ENCODE results near the gene SMYD3. TPM values are rescaled to one million over a fixed set of nuclear protein-coding genes. Genes with fewer than 3 reads are reported as not detected.
"Not testable (repeated sequence)": the region's sequence is repeated elsewhere in the genome, so short reads cannot be mapped to it uniquely, and the experiment has no call there.

The SMYD3 gene
- total RNA-seq, 2 experiments from 2014 or later: 18.1 to 26.8 TPM

GRCh38 chr1:246035060-246035541 lies 472.0 kb downstream of the SMYD3 start:
- Mint-ChIP-seq H3K36me3 (peaks cover 2% of the 10 kb centered on the region), H3K27me3 (no peaks in the 10 kb centered on the region), H3K27ac (no peak overlapping the region), H3K4me1 (peaks cover 3% of the 10 kb centered on the region), H3K4me3 (no peak overlapping the region), H3K9me3 (ENCODE audit: low read depth) (no peaks in the 10 kb centered on the region)
- DNase-seq (no peak), ATAC-seq (no peak)
- CTCF ChIA-PET: no interaction called here

- DNase-seq: no peak
- ATAC-seq: no peak
- CTCF ChIA-PET: no interaction called here
- no peaks in the 10 kb centered on the region for H3K9me3 Mint-ChIP-seq (ENCODE audit: low read depth)
- H3K4me3 Mint-ChIP-seq: no peak overlapping the region
- H3K4me1 Mint-ChIP-seq: peaks cover 3% of the 10 kb centered on the region
- no peaks in the 10 kb centered on the region for H3K27me3 Mint-ChIP-seq
- H3K27ac Mint-ChIP-seq: no peak overlapping the region
- H3K36me3 Mint-ChIP-seq: peaks cover 2% of the 10 kb centered on the region
Observed at GRCh38 chr1:246034630-246035029, 472.4 kb downstream of the SMYD3 start.

GRCh38 chr1:246032984-246033383 lies 474.1 kb downstream of the SMYD3 start:
- peaks cover 4% of the 10 kb centered on the region for H3K36me3 Mint-ChIP-seq
- H3K27ac Mint-ChIP-seq: no peak overlapping the region
- H3K9me3 Mint-ChIP-seq (ENCODE audit: low read depth): no peaks in the 10 kb centered on the region
- H3K4me3 Mint-ChIP-seq: no peak overlapping the region
- DNase-seq (no peak), ATAC-seq (no peak)
- no peaks in the 10 kb centered on the region for H3K4me1 Mint-ChIP-seq
- no peaks in the 10 kb centered on the region for H3K27me3 Mint-ChIP-seq
- CTCF ChIA-PET: no interaction called here

GRCh38 chr1:246032031-246032551 lies 475.0 kb downstream of the SMYD3 start:
- DNase-seq: no peak
- CTCF ChIA-PET: no interaction called here
- peaks cover 4% of the 10 kb centered on the region for H3K36me3 Mint-ChIP-seq
- H3K27me3 Mint-ChIP-seq: no peaks in the 10 kb centered on the region
- no peaks in the 10 kb centered on the region for H3K9me3 Mint-ChIP-seq (ENCODE audit: low read depth)
- no peak overlapping the region for H3K4me3 Mint-ChIP-seq
- no peaks in the 10 kb centered on the region for H3K4me1 Mint-ChIP-seq
- ATAC-seq: no peak
- H3K27ac Mint-ChIP-seq: no peak overlapping the region

- H3K36me3 Mint-ChIP-seq: peaks cover 4% of the 10 kb centered on the region
Observed at GRCh38 chr1:246029616-246030015, 477.5 kb downstream of the SMYD3 start.

GRCh38 chr1:246024118-246024517 lies 483.0 kb downstream of the SMYD3 start:
- H3K27me3 Mint-ChIP-seq; H3K9me3 Mint-ChIP-seq (ENCODE audit: low read depth); ATAC-seq; DNase-seq; CTCF ChIA-PET; H3K27ac Mint-ChIP-seq; H3K4me3 Mint-ChIP-seq; H3K36me3 Mint-ChIP-seq: not testable (repeated sequence)
- peaks cover 23% of the 10 kb centered on the region for H3K4me1 Mint-ChIP-seq

More at GRCh38 chr1:246029616-246030015, 477.5 kb downstream of the SMYD3 start:
- CTCF ChIA-PET: no interaction called here
- DNase-seq: no peak
- H3K27me3 Mint-ChIP-seq: no peaks in the 10 kb centered on the region
- H3K4me3 Mint-ChIP-seq: no peak overlapping the region
- ATAC-seq: no peak
- H3K9me3 Mint-ChIP-seq (ENCODE audit: low read depth): no peaks in the 10 kb centered on the region
- H3K27ac Mint-ChIP-seq: no peak overlapping the region
- no peaks in the 10 kb centered on the region for H3K4me1 Mint-ChIP-seq

GRCh38 chr1:246020211-246020954 lies 486.7 kb downstream of the SMYD3 start:
- H3K27me3 Mint-ChIP-seq: no peaks in the 10 kb centered on the region
- peaks cover 23% of the 10 kb centered on the region for H3K4me1 Mint-ChIP-seq
- DNase-seq (no peak), ATAC-seq (peak; percentile 67)
- H3K36me3 Mint-ChIP-seq: no peaks in the 10 kb centered on the region
- CTCF ChIA-PET: interaction anchor here (0.9 to 1.6 kb wide), 3 partner anchors 10 to 867 kb away, joined by 3 to 7 read pairs (median 3); no protein-coding TSS in a partner anchor
- H3K4me3 Mint-ChIP-seq: no peak overlapping the region
- H3K27ac Mint-ChIP-seq: peak overlapping the region; percentile 11
- H3K9me3 Mint-ChIP-seq (ENCODE audit: low read depth): no peaks in the 10 kb centered on the region

- no peak for DNase-seq
- H3K27me3 Mint-ChIP-seq: no peaks in the 10 kb centered on the region
- H3K36me3 Mint-ChIP-seq: no peaks in the 10 kb centered on the region
- no peak overlapping the region for H3K27ac Mint-ChIP-seq
- H3K4me3 Mint-ChIP-seq: no peak overlapping the region
- no peak for ATAC-seq
- peaks cover 20% of the 10 kb centered on the region for H3K4me1 Mint-ChIP-seq
- H3K9me3 Mint-ChIP-seq (ENCODE audit: low read depth): no peaks in the 10 kb centered on the region
- CTCF ChIA-PET: no interaction called here
Observed at GRCh38 chr1:246018146-246018545, 488.9 kb downstream of the SMYD3 start.

GRCh38 chr1:246012341-246012740 lies 494.7 kb downstream of the SMYD3 start:
- Mint-ChIP-seq H3K36me3 (no peaks in the 10 kb centered on the region), H3K9me3 (ENCODE audit: low read depth) (no peaks in the 10 kb centered on the region), H3K4me1 (peaks cover 4% of the 10 kb centered on the region), H3K4me3 (no peak overlapping the region), H3K27me3 (no peaks in the 10 kb centered on the region), H3K27ac (no peak overlapping the region)
- no peak for ATAC-seq
- DNase-seq: no peak
- CTCF ChIA-PET: no interaction called here

GRCh38 chr1:246010386-246010785 lies 496.7 kb downstream of the SMYD3 start:
- Mint-ChIP-seq H3K27ac (no peak overlapping the region), H3K4me1 (peaks cover 4% of the 10 kb centered on the region), H3K36me3 (no peaks in the 10 kb centered on the region), H3K9me3 (ENCODE audit: low read depth) (no peaks in the 10 kb centered on the region), H3K27me3 (no peaks in the 10 kb centered on the region), H3K4me3 (no peak overlapping the region)
- CTCF ChIA-PET: interaction anchor here (0.9 to 1.8 kb wide), 4 partner anchors 10 to 857 kb away, joined by 3 to 9 read pairs (median 6); no protein-coding TSS in a partner anchor
- no peak for ATAC-seq
- DNase-seq: no peak

- Mint-ChIP-seq H3K36me3 (no peaks in the 10 kb centered on the region), H3K27ac (no peak overlapping the region), H3K4me1 (peaks cover 4% of the 10 kb centered on the region), H3K9me3 (ENCODE audit: low read depth) (no peaks in the 10 kb centered on the region), H3K27me3 (no peaks in the 10 kb centered on the region), H3K4me3 (no peak overlapping the region)
- no peak for DNase-seq
- ATAC-seq: no peak
- CTCF ChIA-PET: no interaction called here
Observed at GRCh38 chr1:246008363-246008831, 498.7 kb downstream of the SMYD3 start.

GRCh38 chr1:246005067-246005466 lies 502.0 kb downstream of the SMYD3 start:
- Mint-ChIP-seq H3K36me3 (no peaks in the 10 kb centered on the region), H3K9me3 (ENCODE audit: low read depth) (no peaks in the 10 kb centered on the region), H3K27me3 (no peaks in the 10 kb centered on the region), H3K27ac (no peak overlapping the region), H3K4me3 (no peak overlapping the region), H3K4me1 (no peaks in the 10 kb centered on the region)
- CTCF ChIA-PET: interaction anchor here (1.3 to 4.2 kb wide), 4 partner anchors 14 to 852 kb away, joined by 3 to 20 read pairs (median 9); no protein-coding TSS in a partner anchor
- DNase-seq: no peak
- no peak for ATAC-seq

GRCh38 chr1:246004301-246004700 lies 502.8 kb downstream of the SMYD3 start:
- CTCF ChIA-PET: interaction anchor here (1.4 to 4.2 kb wide), 4 partner anchors 115 to 852 kb away, joined by 3 to 20 read pairs (median 12); no protein-coding TSS in a partner anchor
- ATAC-seq (no peak), DNase-seq (no peak)
- Mint-ChIP-seq H3K27ac (no peak overlapping the region), H3K4me3 (no peak overlapping the region), H3K4me1 (no peaks in the 10 kb centered on the region), H3K9me3 (ENCODE audit: low read depth) (no peaks in the 10 kb centered on the region), H3K36me3 (no peaks in the 10 kb centered on the region), H3K27me3 (no peaks in the 10 kb centered on the region)

- DNase-seq: no peak
- H3K4me1 Mint-ChIP-seq: no peaks in the 10 kb centered on the region
- ATAC-seq: no peak
- H3K9me3 Mint-ChIP-seq (ENCODE audit: low read depth): no peaks in the 10 kb centered on the region
- no peak overlapping the region for H3K27ac Mint-ChIP-seq
- CTCF ChIA-PET: interaction anchor here (0.7 to 4.2 kb wide), 7 partner anchors 12 to 850 kb away, joined by 3 to 20 read pairs (median 5); partner anchors contain the start of gene KIF26B
- no peaks in the 10 kb centered on the region for H3K27me3 Mint-ChIP-seq
- no peaks in the 10 kb centered on the region for H3K36me3 Mint-ChIP-seq
- no peak overlapping the region for H3K4me3 Mint-ChIP-seq
Observed at GRCh38 chr1:246003442-246003730, 503.7 kb downstream of the SMYD3 start.
